ENCODE measurements around the gene F10.

GRCh38 chr13:113123226-113124201, 915 bp downstream of the F10 start:
- TF ChIP-seq CTCF (conservative IDR thresholded peaks at IDR 0.05) = peak; percentile 30; the same call in 1 of the 2 replicates
- no peak for TF ChIP-seq EZH2 (IDR thresholded peaks at IDR 0.05; ENCODE audit: low read depth)

Measured in PC-9 (cell line).